HG02943 (cell line): Measurements from ENCODE around the gene ANKRD11.
"Not testable (repeated sequence)": the region's sequence is repeated elsewhere in the genome, so short reads cannot be mapped to it uniquely, and the experiment has no call there.

ENCODE experiments used
- ATAC-seq: cut with Tn5 transposase; IDR thresholded peaks from one replicate; pipeline ENCODE4 v1.9.1; 2021; ENCODE audit warnings: mild to moderate bottlenecking, low read depth, moderate library complexity; ENCODE audit not compliant: unreplicated experiment

ANKRD11 gene

GRCh38 chr16:89435059-89435458 is 55.3 kb downstream of the ANKRD11 start:
- not testable (repeated sequence) for ATAC-seq

GRCh38 chr16:89434490-89434889 is 55.9 kb downstream of the ANKRD11 start:
- no peak for ATAC-seq

- not testable (repeated sequence) for ATAC-seq
These were observed 56.9 kb downstream of the ANKRD11 start for GRCh38 chr16:89433363-89433984.

GRCh38 chr16:89431630-89432029 is 58.7 kb downstream of the ANKRD11 start:
- no peak for ATAC-seq

- no peak for ATAC-seq
These were observed 59.2 kb downstream of the ANKRD11 start for GRCh38 chr16:89431158-89431584.

GRCh38 chr16:89430436-89431157 is 59.8 kb downstream of the ANKRD11 start:
- ATAC-seq = no peak

GRCh38 chr16:89428605-89429004 is 61.8 kb downstream of the ANKRD11 start:
- not testable (repeated sequence) for ATAC-seq

- no peak for ATAC-seq
These were observed 63.4 kb downstream of the ANKRD11 start for GRCh38 chr16:89426736-89427530.

- ATAC-seq = no peak
These were observed 64.8 kb downstream of the ANKRD11 start for GRCh38 chr16:89425523-89425922.

GRCh38 chr16:89423681-89424260 is 66.6 kb downstream of the ANKRD11 start:
- ATAC-seq = no peak

- ATAC-seq = peak; percentile 52
These were observed 67.3 kb downstream of the ANKRD11 start for GRCh38 chr16:89422905-89423630.

- peak; percentile 59 for ATAC-seq
These were observed 67.8 kb downstream of the ANKRD11 start for GRCh38 chr16:89422527-89422904.

GRCh38 chr16:89421300-89421699 is 69.1 kb downstream of the ANKRD11 start:
- ATAC-seq = not testable (repeated sequence)

- ATAC-seq = no peak
These were observed 70.2 kb downstream of the ANKRD11 start for GRCh38 chr16:89420204-89420603.

GRCh38 chr16:89418352-89418751 is 72.0 kb downstream of the ANKRD11 start:
- no peak for ATAC-seq

GRCh38 chr16:89417352-89417751 is 73.0 kb downstream of the ANKRD11 start:
- ATAC-seq = no peak

GRCh38 chr16:89413811-89414585 is 76.4 kb downstream of the ANKRD11 start:
- no peak for ATAC-seq

- ATAC-seq = no peak
These were observed 77.5 kb downstream of the ANKRD11 start for GRCh38 chr16:89412811-89413210.

- no peak for ATAC-seq
These were observed 79.0 kb downstream of the ANKRD11 start for GRCh38 chr16:89411335-89411850.
